Measurements from ENCODE around the gene SRC.

SRC gene

DNA sequence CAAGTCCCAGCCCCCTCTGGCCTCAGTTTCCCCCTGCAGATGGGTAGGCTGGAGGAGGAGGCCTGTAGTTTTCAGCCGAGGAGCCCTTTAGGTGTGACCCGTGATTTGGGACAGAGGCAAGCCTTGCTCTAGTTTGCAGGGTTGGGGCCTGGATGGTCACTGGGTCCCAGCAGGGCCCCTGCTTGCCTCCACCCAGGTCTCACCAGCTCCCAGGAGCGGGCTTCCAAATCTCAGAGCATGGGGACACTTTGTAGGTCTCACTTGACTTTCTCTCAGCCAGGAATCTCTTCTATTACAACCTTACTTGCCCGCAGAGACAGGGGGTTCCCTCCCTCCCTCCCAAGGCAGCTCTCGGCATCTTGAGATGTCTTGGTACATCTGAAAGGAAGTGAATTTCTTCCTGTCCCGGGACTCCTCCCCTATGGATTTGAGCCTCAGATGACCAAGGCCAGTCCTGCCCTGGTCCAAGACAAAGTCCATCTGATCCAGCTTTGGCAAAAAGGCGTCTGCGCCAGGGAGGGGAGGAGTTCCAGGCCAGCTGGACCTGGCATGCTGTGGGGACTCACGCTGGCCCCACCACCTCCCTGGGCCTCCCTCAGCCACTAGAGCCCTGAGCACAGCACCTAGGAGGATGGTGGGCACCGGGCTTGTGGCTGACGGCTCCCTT, 47.4 kb downstream of the SRC start:
- no peak overlapping the region for H3K4me3 ChIP-seq (replicated peaks; ENCODE audit: low read depth, low read length)
- DNase-seq (ENCODE audit: low read depth): no peak
- TF ChIP-seq, protein P1, sequence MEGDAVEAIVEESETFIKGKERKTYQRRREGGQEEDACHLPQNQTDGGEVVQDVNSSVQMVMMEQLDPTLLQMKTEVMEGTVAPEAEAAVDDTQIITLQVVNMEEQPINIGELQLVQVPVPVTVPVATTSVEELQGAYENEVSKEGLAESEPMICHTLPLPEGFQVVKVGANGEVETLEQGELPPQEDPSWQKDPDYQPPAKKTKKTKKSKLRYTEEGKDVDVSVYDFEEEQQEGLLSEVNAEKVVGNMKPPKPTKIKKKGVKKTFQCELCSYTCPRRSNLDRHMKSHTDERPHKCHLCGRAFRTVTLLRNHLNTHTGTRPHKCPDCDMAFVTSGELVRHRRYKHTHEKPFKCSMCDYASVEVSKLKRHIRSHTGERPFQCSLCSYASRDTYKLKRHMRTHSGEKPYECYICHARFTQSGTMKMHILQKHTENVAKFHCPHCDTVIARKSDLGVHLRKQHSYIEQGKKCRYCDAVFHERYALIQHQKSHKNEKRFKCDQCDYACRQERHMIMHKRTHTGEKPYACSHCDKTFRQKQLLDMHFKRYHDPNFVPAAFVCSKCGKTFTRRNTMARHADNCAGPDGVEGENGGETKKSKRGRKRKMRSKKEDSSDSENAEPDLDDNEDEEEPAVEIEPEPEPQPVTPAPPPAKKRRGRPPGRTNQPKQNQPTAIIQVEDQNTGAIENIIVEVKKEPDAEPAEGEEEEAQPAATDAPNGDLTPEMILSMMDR (IDR thresholded peaks at IDR 0.05; ENCODE audit: low read length, missing control alignments): no peak

DNA sequence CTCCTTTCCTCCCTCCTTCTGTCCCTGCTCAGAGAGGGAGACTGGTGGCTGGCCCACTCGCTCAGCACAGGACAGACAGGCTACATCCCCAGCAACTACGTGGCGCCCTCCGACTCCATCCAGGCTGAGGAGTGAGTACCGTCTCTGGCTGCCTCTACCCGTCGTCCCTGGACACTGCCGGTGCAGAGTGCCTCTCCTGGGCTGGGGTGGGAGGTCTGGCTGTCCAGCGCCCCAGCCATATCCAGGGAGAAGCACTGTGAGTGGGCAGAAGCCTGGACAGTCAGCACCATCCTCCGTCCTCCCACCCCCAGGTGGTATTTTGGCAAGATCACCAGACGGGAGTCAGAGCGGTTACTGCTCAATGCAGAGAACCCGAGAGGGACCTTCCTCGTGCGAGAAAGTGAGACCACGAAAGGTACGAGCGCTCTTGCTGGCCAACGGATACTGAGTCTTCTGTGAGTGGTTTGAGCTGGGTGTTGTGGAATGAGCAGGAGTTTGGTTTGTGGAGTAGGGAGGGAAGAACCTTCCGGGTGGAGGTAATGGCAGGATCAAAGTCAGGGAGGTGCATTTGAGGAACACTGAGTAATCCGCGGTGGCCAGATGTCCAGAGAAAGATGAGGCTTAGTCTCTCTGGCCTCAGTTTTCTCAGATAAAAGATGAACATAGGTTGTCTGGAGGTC, 48.1 kb downstream of the SRC start:
- H3K4me3 ChIP-seq (replicated peaks; ENCODE audit: low read depth, low read length): no peak overlapping the region
- TF ChIP-seq, protein P1 (IDR thresholded peaks at IDR 0.05; ENCODE audit: low read length, missing control alignments): no peak
- DNase-seq (ENCODE audit: low read depth): no peak

DNA sequence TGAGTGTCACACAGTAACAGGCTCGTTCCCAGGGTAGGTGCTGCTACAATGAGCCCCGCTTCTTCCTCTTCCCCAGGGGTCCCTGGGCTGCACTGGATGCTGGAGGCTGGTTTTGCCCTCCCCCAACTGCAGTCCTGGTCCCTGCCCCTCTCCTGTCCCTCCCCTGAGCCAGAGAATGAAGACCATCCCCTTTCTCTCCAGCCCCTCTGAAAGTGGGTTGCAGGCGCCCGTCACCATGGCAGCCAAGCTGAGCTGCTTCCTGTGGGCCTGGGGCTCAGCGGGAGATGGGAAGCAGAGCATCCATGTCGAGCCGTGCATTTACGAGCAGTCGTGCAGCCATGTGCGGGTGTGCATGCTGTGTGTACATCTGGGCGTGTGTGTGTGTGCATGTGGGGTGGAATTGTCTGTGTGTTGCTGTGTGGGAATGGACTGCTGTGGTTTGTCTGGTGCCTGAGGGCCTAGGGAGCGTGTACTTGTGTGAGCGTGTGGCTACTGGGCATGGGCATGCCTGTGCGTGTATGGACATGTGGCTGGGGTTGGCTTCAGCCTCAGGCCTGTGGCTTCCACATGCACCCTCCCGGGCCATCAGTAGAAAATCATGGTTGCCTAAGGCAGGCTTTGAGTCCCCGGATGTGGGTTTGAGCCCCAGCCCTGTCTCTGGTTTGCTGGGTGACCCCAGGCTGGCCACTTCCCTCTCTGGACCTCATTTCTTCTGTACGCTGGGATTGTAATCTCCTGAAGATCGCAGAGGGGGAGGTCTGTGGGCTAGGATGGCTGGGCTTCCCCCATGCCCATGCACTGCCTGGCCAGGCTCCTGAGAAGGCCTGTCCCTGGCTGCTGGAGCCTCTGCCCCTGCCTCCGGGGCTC, 48.8 kb downstream of the SRC start:
- H3K4me3 ChIP-seq (replicated peaks; ENCODE audit: low read depth, low read length): no peak overlapping the region
- TF ChIP-seq, protein P1 (IDR thresholded peaks at IDR 0.05; ENCODE audit: low read length, missing control alignments): no peak
- no peak for DNase-seq (ENCODE audit: low read depth)

DNA sequence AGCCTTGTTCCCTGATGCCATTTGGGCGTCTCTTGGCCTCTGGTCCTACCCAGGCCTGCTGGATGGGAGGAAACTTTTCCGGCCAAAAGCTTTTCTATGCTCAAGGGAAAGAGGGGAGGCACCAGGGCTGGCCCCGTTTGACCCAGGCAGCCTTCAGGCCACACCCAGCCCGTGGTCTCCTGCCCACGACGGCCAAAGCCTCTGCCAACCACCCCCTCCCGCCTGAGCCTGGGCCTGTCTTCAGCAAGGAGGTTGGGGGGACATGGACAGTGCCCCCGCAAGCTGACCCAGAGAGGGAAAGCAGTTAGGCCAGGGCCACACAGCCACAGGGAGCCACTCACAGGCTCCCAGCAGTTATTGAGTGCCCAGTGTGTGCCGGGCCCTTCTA, 49.5 kb downstream of the SRC start:
- TF ChIP-seq, protein P1 (IDR thresholded peaks at IDR 0.05; ENCODE audit: low read length, missing control alignments): no peak

DNA sequence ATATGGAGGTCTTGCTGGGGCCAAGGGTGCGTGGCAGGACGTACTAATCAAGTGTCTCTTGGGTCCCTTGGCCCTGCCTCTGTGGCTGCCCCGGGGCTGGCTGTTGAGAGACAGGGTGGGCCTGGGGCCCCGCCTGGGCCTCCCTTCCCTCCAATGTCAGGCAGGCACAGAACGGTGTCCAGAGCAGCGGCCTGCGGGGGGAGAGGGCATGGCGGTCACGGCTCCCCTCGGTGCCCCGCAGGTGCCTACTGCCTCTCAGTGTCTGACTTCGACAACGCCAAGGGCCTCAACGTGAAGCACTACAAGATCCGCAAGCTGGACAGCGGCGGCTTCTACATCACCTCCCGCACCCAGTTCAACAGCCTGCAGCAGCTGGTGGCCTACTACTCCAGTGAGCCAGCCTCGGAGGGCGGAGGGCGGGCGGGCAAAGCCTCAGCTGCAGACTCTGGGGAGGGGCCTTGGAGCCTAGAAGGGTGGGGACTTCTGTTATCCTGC, 50.0 kb downstream of the SRC start:
- no peak for DNase-seq (ENCODE audit: low read depth)
- no peak overlapping the region for H3K4me3 ChIP-seq (replicated peaks; ENCODE audit: low read depth, low read length)
- TF ChIP-seq, protein P1 (IDR thresholded peaks at IDR 0.05; ENCODE audit: low read length, missing control alignments): no peak

More for the DNA sequence above, 49.5 kb downstream of the SRC start:
- H3K4me3 ChIP-seq (replicated peaks; ENCODE audit: low read depth, low read length): no peak overlapping the region
- DNase-seq (ENCODE audit: low read depth): no peak

DNA sequence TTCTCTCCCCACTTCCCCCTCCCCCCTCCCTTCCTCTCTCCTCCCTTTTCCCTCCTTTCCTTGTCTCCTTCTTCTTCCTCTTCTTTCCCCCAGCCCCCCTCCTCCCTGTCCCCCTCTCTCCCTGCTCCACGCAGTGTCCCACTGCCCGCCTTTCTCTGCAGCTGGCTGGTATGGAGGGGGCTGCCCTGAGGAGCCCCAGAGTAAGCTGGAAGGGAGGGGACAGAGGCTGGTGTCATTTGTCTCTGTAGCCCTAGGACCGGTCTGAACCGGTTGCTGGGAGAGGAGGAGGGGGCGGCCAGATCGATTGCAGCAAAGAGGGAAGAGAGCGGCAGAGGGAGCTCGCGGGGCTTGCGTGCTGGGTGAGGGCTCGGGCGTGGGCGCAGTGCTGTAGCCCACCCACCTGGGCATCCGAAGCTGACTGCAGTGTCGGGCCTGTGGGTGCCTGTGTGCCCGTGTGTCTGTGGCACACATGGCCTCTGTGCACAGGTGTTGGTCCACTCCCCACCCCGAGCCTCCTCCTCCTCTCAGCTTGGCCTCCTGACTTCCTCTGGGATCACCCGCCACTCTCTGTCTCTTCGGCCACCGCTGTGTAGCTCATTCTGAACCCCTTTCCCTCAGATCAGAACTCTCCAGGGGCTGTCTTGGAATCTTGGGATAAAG, 50.6 kb downstream of the SRC start:
- no peak for DNase-seq (ENCODE audit: low read depth)
- TF ChIP-seq, protein P1 (IDR thresholded peaks at IDR 0.05; ENCODE audit: low read length, missing control alignments): no peak
- no peak overlapping the region for H3K4me3 ChIP-seq (replicated peaks; ENCODE audit: low read depth, low read length)

Data from fibroblast of pulmonary artery (primary cell).